GM19035 (cell line): ENCODE measurements around the gene CLEC6A.
"Not testable (repeated sequence)": the region's sequence is repeated elsewhere in the genome, so short reads cannot be mapped to it uniquely, and the experiment has no call there.

ENCODE experiments used
- ATAC-seq: cut with Tn5 transposase; IDR thresholded peaks from one replicate; pipeline ENCODE4 v1.9.1; 2021; ENCODE audit not compliant: unreplicated experiment

CLEC6A gene

DNA sequence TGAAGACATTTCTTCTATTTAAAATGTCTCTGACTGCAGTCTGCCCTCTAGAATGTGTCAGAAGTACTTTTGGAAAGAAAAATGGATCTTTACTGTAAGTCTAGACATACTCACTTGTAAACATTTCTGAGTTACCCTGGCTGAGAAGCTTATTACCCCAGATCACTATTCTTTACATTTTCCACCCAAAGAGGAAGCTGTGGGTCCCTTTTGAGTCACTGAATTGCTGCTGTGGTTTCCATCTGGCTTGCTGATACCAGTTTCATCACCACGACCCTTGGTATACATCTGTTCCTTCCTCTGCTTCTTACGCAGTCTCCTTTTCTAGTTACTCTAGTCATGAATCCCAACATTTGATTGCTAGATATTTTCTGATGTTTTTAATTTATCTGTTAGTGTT is 37.3 kb downstream of the CLEC6A start:
- ATAC-seq = peak; percentile 99

DNA sequence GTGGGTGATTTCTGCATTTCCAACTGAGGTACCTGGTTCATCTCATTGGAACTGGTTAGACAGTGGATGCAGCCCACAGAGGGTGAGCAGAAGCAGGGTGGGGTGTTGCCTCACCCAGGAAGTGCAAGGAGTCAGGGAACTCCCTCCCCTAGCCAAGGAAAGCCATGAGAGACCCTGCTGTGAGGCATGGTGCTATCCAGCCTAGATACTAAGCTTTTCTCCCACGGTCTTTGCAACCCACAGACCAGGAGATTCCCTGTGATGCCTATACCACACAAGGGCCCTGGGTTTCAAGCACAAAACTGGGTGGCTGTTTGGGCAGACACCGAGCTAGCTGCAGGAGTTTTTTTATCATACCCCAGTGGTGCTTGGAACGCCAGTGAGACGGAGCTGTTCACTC is 39.9 kb downstream of the CLEC6A start:
- not testable (repeated sequence) for ATAC-seq

DNA sequence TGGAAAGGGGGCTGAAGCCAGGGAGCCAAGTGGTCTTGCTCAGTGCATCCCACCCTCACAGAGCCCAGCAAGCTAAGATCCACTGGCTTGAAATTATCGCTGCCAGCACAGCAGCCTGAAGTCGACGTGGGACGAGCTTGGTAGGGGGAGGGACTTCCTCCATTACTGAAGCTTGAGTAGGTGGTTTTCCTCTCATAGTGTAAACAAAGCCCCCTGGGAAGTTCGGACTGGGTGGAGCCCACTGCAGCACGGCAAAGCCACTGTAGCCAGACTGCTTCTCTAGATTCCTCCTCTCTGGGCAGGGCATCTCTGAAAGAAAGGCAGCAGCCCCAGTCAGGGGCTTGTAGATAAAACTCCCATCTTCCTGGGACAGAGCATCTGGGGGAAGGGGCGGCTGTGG is 40.3 kb downstream of the CLEC6A start:
- ATAC-seq = not testable (repeated sequence)

DNA sequence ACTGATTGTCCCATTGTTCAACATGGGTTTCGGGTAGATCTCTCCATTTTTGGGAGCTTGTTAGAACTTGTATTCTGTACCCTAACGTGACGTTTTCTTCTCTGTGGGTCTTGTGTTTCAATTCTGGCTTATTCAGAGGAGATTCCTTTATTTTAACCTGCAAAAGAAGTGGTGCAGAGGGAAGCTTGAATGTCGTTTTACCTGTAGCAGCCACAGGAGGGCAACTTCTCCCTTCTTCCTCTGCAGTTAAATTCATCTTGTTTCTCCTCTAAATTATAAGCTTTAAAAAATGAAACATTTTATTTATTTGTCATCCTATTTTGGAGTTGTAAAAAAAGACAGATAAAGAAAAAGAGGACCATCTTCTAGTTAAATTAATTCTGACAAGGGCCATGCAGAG is 43.9 kb downstream of the CLEC6A start:
- ATAC-seq = no peak

DNA sequence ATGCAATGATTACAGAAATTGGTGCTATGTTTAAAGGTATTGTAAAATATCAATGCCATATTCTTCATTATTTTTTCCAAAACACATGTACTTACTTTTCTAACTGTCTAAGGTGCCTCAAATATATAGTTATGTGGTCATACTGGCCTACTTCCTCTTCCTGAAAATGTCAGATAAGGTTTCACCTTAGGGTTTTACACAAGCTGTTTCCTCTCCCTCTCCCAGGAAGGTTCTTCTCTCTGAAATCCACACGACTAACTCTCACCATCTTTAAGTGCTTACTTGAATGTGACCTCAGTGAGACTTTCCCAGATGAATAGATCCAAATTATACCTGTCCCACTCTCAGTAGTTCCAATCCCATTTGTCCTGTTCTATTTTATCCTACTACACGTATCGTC is 46.0 kb downstream of the CLEC6A start:
- no peak for ATAC-seq

DNA sequence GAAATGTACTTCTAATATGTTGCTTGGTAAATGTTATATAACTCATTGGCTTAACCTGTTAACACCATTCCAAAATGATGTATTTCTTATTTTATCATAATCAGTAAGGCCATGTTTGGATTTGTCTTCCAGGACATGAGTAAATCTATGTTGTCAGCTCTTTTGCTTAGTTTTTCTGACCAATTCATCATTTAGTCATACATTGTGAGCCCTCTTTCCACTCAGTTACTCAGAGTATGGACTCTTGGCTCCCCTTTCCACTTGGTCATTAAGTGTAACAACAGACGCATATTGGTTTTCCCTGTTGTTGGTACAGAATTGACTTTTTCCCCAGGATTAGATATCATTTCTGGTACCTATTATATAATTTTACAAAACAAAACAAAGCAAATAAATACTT is 48.6 kb downstream of the CLEC6A start:
- ATAC-seq = no peak

DNA sequence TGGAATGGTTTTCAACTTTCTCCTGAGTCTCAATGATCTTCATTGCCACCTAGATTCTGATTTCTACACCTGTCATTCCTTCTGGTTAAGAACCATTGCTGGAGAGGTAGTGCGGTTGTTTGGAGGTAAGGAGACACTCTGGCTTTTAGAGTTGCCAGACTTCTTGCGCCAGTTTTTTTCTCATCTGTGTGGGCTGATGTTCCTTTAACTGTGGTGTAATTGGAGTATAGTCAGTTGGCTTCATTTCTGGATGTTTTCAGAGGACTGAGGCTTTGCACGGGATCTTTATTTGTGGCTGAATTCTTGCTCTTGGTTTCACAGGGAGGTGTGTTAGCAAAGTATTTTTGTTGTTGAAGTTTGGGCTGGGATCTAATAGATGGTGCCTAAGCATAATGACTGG is 51.8 kb downstream of the CLEC6A start:
- no peak for ATAC-seq

DNA sequence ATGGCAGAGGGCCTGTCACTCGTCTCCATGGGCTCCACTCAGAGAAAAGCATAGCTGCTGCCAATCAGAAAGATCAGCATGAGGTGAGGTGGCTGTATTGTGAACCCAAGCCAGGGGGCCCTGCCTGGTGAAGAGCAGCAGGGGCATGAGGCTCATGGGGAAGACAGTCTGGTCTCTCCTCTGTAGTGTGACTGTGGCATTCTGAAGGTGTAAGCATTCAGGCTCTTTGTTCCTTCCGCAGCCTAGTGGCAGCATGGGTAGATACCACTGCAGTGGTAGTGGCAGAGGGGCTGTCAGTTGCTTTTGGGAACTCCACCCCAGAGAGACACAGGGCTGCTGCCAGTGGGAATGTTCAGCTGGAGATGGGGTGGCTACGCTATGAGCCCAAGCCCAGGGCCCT is 52.5 kb downstream of the CLEC6A start:
- no peak for ATAC-seq

DNA sequence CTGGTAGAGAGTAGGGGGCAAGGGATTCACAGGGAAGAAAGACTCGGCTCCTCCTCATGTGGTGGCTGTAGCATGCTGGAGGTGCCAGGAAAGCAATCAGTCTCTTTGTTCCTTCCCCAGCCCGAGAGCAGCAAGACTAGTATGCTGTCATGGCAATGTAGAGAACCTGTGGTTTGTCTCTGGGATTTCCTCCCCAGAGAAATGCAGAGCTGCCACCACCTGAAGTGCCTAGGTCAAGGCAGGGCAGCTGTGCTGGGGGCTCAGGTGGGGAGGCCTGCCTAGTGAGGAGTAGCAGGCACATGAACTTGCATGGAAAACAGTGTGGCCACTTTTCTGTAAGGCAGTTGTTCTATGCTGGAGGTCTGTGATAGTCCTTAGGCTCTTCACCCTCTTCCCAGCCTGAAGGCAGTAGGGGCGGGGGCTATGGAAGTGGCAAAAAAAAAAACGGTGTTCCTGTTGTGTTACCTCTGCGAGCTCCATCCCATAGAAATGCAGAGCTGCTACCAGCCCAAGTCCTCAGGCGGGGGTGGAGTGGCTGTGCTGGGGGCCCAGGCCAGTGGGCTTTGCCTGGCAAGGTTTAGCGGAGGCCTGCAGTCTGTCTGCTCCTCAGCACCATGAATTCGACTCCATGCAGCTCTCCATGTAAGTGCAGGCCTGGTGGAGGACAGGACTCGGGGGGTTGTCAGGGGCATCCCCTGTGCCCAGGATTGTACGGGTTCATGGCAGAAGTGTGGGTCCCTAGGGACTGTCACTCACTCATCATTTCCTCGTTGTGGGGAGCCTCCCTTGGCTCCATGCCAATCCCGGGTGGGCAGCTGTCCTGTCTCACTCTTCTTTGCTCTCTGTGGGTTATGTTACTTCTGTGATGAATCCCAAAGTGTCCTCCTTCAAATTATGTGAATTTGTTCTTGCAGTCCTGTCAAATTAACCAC is 53.4 kb downstream of the CLEC6A start:
- ATAC-seq = no peak

DNA sequence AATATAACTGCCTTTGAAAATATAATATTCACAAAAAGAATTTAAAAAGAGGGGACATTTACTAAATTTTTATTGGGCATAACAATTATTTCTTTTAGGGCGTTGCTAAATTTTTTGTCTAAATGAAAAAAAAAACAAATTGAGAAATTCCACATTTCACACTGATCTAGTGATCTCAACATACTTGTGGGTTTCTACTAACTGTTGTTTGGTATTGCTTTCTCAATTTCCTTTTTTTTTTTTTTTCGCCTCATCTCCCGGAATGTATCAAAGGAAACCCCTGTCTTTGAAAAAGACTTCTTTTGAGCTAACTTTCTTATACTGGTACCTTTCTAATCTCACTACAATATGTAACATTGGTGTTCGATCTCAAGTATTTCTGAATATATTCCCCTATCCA is 57.5 kb downstream of the CLEC6A start, which contains the start of gene CLEC4D:
CLEC4D (plus strand) TSS at position 248 of the 400 bp plus-strand sequence. CDS start 230 bp downstream, outside the sequence.
- no peak for ATAC-seq

DNA sequence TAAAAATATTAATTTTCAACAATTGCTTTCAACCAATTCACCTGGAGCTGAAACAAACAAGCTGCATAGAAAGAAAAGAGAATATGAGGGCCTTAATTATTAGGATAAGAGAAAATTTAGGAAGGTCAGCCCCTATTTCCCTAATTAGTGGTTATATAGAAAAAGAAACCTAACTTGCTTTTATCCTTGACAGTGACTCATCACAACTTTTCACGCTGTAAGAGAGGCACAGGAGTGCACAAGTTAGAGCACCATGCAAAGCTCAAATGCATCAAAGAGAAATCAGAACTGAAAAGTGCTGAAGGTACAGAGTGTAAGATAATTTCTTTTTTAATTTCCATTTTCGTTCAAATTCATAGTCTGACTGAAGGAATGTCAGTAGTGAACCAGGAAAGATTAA is 62.2 kb downstream of the CLEC6A start:
- ATAC-seq = no peak

DNA sequence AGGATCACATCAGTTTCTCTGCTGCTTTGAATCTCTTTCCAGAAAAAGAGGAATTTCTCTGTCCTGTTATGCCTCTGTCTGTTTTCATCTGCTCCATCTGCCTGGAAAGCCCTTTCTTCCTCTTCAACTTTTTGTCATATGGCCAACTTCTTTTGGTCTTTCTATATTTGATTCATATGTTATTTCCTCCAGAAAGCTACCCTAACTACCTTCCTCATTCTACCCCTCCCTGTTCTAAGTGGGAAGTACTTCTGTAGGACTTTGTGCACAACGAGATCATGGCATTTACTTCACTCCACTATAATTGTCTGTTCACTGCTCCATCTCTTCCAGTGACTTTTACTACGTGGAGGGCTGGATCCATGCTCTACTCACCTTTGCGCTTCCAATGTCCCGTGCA is 63.4 kb downstream of the CLEC6A start:
- no peak for ATAC-seq

DNA sequence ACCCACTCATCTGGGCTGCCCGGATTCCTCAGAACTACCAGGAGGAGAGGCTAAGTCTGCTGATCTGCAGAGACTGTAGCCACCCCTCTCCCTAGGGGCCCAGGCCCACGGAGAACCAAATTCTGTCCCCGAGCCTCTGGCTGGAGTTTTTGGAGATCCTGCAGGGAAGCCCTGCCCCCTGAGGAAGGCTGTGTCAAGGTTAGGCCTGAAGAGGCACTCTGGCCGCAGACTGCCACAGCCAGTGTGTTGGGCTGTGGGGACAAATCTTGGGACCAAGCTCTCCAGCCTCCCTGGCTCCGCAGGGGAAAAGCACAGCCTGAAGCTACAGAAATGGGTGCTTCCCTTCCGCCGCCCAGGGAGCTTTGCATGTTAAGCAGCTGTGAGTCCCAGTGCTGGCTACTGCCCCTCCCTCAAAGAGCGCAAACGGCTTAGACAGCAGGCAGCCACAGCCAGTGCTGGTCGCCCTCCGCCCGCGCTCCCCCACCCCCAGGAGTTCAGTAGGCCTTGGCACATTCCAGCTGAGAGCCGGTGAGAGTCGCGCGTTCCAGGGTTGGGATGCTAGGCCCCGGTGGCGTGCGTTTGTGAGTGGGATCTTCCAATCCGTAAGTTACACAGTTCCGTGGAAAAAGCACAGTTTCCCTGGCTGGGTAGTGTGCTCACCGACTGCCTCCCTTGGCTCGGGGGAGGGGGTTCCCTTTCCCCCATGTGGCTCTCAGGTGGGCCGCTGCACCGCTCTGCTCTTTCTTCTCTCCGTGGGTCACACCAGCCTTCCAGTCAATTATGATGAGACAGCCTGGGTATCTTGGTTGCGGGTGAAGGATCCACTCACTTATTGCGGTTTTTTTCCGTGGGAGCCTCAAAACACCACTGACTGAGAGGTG is 71.7 kb downstream of the CLEC6A start:
- ATAC-seq = no peak
